HepG2 (cell line): ENCODE measurements around the gene PFKFB2. TPM values are rescaled to one million over a fixed set of nuclear protein-coding genes. Genes with fewer than 3 reads are reported as not detected.

Experiments
- ATAC-seq: fragments of 200-7000 bp; cut with Tn5 transposase; 3 replicates; pipeline ENCODE4 v1.9.1; 2020; ENCODE audit warnings: mild to moderate bottlenecking, moderate library complexity
- Bru-seq: library from RNA; stranded (reverse); fragments of 400-500 nt; gene quantifications from one replicate; lab custom pipeline; 2021; lab: Mats Ljungman, UMichigan
- BruChase-seq, 2 experiments: library from RNA; stranded (reverse); fragments of 400-500 nt; gene quantifications; one replicate each; lab custom pipeline; 2021; lab: Mats Ljungman, UMichigan
- BruUV-seq: library from RNA; stranded (reverse); fragments of 400-500 nt; replicated peaks from 2 replicates; lab custom pipeline; 2021; lab: Mats Ljungman, UMichigan
- CTCF ChIA-PET: fragments of 300-600 bp; formaldehyde crosslinking; extraction: SDS; loops from one replicate; lab custom pipeline; 2021; ENCODE audit warnings: low total read pairs, inconsistent platforms, low intra/inter-chr PET ratio; lab: Yijun Ruan, JAX
- POLR2A ChIA-PET: fragments of 350-600 bp; sonication (Branson Sonifier 250); formaldehyde crosslinking; loops from one replicate; lab custom pipeline; 2020; ENCODE audit warnings: antibody characterized with exemption, inconsistent platforms; lab: Yijun Ruan, JAX
- DNase-seq: peaks from one replicate; pipeline ENCODE4 v3.0.0-alpha.2; 2015; ENCODE audit warnings: low spot score
- FAIRE-seq: peaks from 3 replicates; lab custom pipeline; 2011; peaks lifted over from hg19 to GRCh38; lab: Jason Lieb, UNC
- H2AFZ ChIP-seq: one replicate; pipeline ENCODE4 v1.6.1; 2011; ENCODE audit warnings: low read length, inconsistent platforms
- H3K27ac ChIP-seq: fragments of 300-600 bp; 3 replicates; pipeline ENCODE4 v1.8.0; 2011; ENCODE audit warnings: mixed run types, mild to moderate bottlenecking, mixed read lengths, low read length, inconsistent platforms; ENCODE audit not compliant: insufficient read depth; ENCODE audit errors: extremely low read length
- H3K27me3 ChIP-seq, 2 experiments: fragments of 200-600 bp in 1 of 2; 2 replicates in 1 of 2; 3 replicates in 1 of 2; pipeline versions ENCODE4 v1.6.0 to v1.8.0; 2011; ENCODE audit warnings: low read length in 2 of 2, mild to moderate bottlenecking in 2 of 2, moderate library complexity in 2 of 2, inconsistent platforms in 1 of 2; ENCODE audit not compliant: insufficient read depth in 2 of 2, control insufficient read depth in 1 of 2
- H3K36me3 ChIP-seq, 2 experiments: fragments of 200-600 bp in 1 of 2; replicated peaks in 1 of 2; 2 replicates in 1 of 2; 3 replicates in 1 of 2; pipeline versions ENCODE4 v1.5.1 to v1.8.0; 2011; ENCODE audit warnings: low read length in 2 of 2, inconsistent platforms in 1 of 2; ENCODE audit not compliant: insufficient read depth in 2 of 2, control insufficient read depth in 1 of 2
- H3K4me1 ChIP-seq: 2 replicates; pipeline ENCODE4 v1.5.1; 2012; ENCODE audit warnings: low read length, inconsistent platforms; ENCODE audit not compliant: insufficient read depth
- H3K4me2 ChIP-seq: 2 replicates; pipeline ENCODE4 v1.6.0; 2011; ENCODE audit warnings: low read depth, low read length, inconsistent platforms
- H3K4me3 ChIP-seq, 3 experiments: fragments of 200-600 bp in 1 of 3; sonication (generic), shearing (Covaris generic) in 1 of 3; replicated peaks in 1 of 3; 2 replicates each; pipeline ENCODE4 v1.5.1; 2011 to 2016; ENCODE audit warnings: low read length in 3 of 3, inconsistent platforms in 2 of 3, low read depth in 2 of 3, mild to moderate bottlenecking in 2 of 3, control low read depth in 1 of 3, mixed read lengths in 1 of 3; ENCODE audit not compliant: insufficient read depth in 1 of 3
- H3K79me2 ChIP-seq: one replicate; pipeline ENCODE4 v1.6.1; 2011; ENCODE audit warnings: low read length, inconsistent platforms; ENCODE audit not compliant: insufficient read depth
- H3K9ac ChIP-seq: 2 replicates; pipeline ENCODE4 v1.6.0; 2011; ENCODE audit warnings: mild to moderate bottlenecking, low read depth, low read length, inconsistent platforms; ENCODE audit not compliant: insufficient read depth
- H3K9me3 ChIP-seq: 2 replicates; pipeline ENCODE4 v1.5.1; 2012; ENCODE audit warnings: mild to moderate bottlenecking, low read length
- H4K20me1 ChIP-seq: 2 replicates; pipeline ENCODE4 v1.6.0; 2011; ENCODE audit warnings: inconsistent platforms, mild to moderate bottlenecking, low read length, moderate library complexity; ENCODE audit not compliant: insufficient read depth
- TBP ChIP-seq: sonication (generic); formaldehyde crosslinking; IDR thresholded peaks from 2 replicates; pipeline ENCODE4 v1.5.0; 2020; ENCODE audit warnings: missing genetic modification reagents
- ZBTB21 ChIP-seq: sonication (generic); formaldehyde crosslinking; IDR thresholded peaks from 2 replicates; pipeline ENCODE4 v1.4.0; 2020; ENCODE audit warnings: missing genetic modification reagents
- WGBS: methylation state at CpG from one replicate; pipeline ENCODE4 v1.1.6; 2017; ENCODE audit warnings: low lambda C conversion rate; 5-methylcytosine and 5-hydroxymethylcytosine counted together
- in situ Hi-C: cut with HindIII; loops from 2 replicates; pipeline ENCODE4 v1.10.0; 2017; ENCODE audit warnings: low pct_unique_long_range_greater_than_20kb; ENCODE audit not compliant: extremely low pct_ligation_motif_present
- intact Hi-C: fragments of 100-400 bp; cut with micrococcal nuclease; formaldehyde crosslinking; loops from one replicate; pipeline ENCODE4 v1.10.0; 2022; ENCODE audit not compliant: unreplicated experiment
- long read RNA-seq, 2 experiments: library from RNA in 1 of 2; library from polyadenylated mRNA in 1 of 2; stranded (forward) in 1 of 2; unstranded in 1 of 2; transcript quantifications; one replicate each; pipeline ENCODE4 v2.0.0, GENCODE V29; 2019 to 2022
- polyA minus RNA-seq, 3 experiments: library from RNA; depleted of rRNA, polyadenylated mRNA; stranded (reverse); fragments of >200 nt; gene quantifications; 2 replicates each; pipeline ENCODE4 v1.2.3, GENCODE V29; 2011; ENCODE audit warnings: low replicate concordance in 1 of 3
- polyA plus RNA-seq, 8 experiments: library from polyadenylated mRNA; depleted of rRNA in 3 of 8; stranded (reverse) in 7 of 8; unstranded in 1 of 8; fragments of >200 nt; fragmentation: Illumina TruSeq in 4 of 8; extraction: Trizol in 4 of 8; gene quantifications; 2 replicates each; pipeline versions ENCODE4 v1.2.1 to v1.2.3, GENCODE V29; 2011 to 2016; ENCODE audit warnings: low read depth in 4 of 8, missing spikeins in 1 of 8, mixed read lengths in 1 of 8; ENCODE audit not compliant: insufficient read depth in 1 of 8
- total RNA-seq, 5 experiments: library from RNA; depleted of rRNA; stranded (reverse); fragments of >200 nt; fragmentation: Illumina TruSeq; extraction: Trizol; gene quantifications; 2 replicates each; pipeline ENCODE4 v1.2.3, GENCODE V29; 2016; ENCODE audit warnings: low read depth in 1 of 5
- TF ChIP-seq, protein P1 (sequence below): sonication (generic); formaldehyde crosslinking; IDR thresholded peaks from 2 replicates; pipeline ENCODE4 v1.5.1; 2020; ENCODE audit warnings: missing genetic modification reagents, mild to moderate bottlenecking, borderline replicate concordance
- TF ChIP-seq, protein P2 (sequence below): IDR thresholded peaks from 2 replicates; pipeline ENCODE4 v1.4.0; 2020; ENCODE audit warnings: mild to moderate bottlenecking, missing genetic modification reagents
- TF ChIP-seq, protein P3 (sequence below): sonication (generic); formaldehyde crosslinking; IDR thresholded peaks from 2 replicates; pipeline ENCODE4 v1.5.0; 2020; ENCODE audit warnings: missing genetic modification reagents
- TF ChIP-seq, protein P4 (sequence below): sonication (generic); formaldehyde crosslinking; IDR thresholded peaks from 2 replicates; pipeline ENCODE4 v1.4.0; 2020; ENCODE audit warnings: missing genetic modification reagents

Gene PFKFB2
- total RNA-seq (2016; rRNA removed; fragmentation: Illumina TruSeq; extraction: Trizol) (9.4 and 10.6 TPM in 2 replicates), polyA plus RNA-seq (2011; rRNA removed) (3.9 and 4.6 TPM in 2 replicates), polyA minus RNA-seq (2011; rRNA and poly(A)+ RNA removed; ENCODE audit: low replicate concordance) (5.5 and 25.8 TPM in 2 replicates), Bru-seq, nascent RNA (percentile 55 among the genes with signal in this experiment), BruChase-seq, experiment 1, labeled RNA remaining after a 6-hour chase (percentile 75 among the genes with signal in this experiment), BruChase-seq, experiment 2, labeled RNA remaining after a 2-hour chase (percentile 67 among the genes with signal in this experiment)
- 0.62 and 0.71 TPM in 2 replicates for total RNA-seq (2016; cell fraction: cytosol; rRNA removed; fragmentation: Illumina TruSeq; extraction: Trizol; ENCODE audit: low read depth)
- 10.2 and 10.9 TPM in 2 replicates for total RNA-seq (2016; cell fraction: insoluble cytoplasmic fraction; rRNA removed; fragmentation: Illumina TruSeq; extraction: Trizol)
- 2.7 and 2.9 TPM in 2 replicates for total RNA-seq (2016; cell fraction: membrane; rRNA removed; fragmentation: Illumina TruSeq; extraction: Trizol)
- total RNA-seq (2016; cell fraction: nucleus; rRNA removed; fragmentation: Illumina TruSeq; extraction: Trizol) = 12.6 and 18.6 TPM in 2 replicates
- polyA plus RNA-seq (2011; cell fraction: cytosol; rRNA removed) = 1.8 and 2.7 TPM in 2 replicates
- polyA plus RNA-seq (2011; cell fraction: nucleus; rRNA removed) = 8.6 and 10.6 TPM in 2 replicates
- 3.6 and 4.1 TPM in 2 replicates for polyA plus RNA-seq (2012)
- polyA plus RNA-seq (2016; cell fraction: cytosol; fragmentation: Illumina TruSeq; extraction: Trizol; ENCODE audit: low read depth) = 0.22 and 0.25 TPM in 2 replicates
- 5.0 TPM in 2 replicates for polyA plus RNA-seq (2016; cell fraction: insoluble cytoplasmic fraction; fragmentation: Illumina TruSeq; extraction: Trizol; ENCODE audit: low read depth)
- 0.60 and 0.72 TPM in 2 replicates for polyA plus RNA-seq (2016; cell fraction: membrane; fragmentation: Illumina TruSeq; extraction: Trizol; ENCODE audit: low read depth)
- 16.4 and 17.0 TPM in 2 replicates for polyA plus RNA-seq (2016; cell fraction: nucleus; fragmentation: Illumina TruSeq; extraction: Trizol; ENCODE audit: insufficient read depth, low read depth)
- 2.8 and 3.1 TPM in 2 replicates for polyA minus RNA-seq (2011; cell fraction: cytosol; rRNA and poly(A)+ RNA removed)
- 11.5 and 15.7 TPM in 2 replicates for polyA minus RNA-seq (2011; cell fraction: nucleus; rRNA and poly(A)+ RNA removed)
- long read RNA-seq, experiment 1, partial matches to known transcripts = 0 of 2 reads
- long read RNA-seq, experiment 1, other reads (novel, unspliced or antisense) = 2 of 2 reads
- long read RNA-seq, experiment 2, partial matches to known transcripts = 1 of 5 reads
- long read RNA-seq, experiment 2, other reads (novel, unspliced or antisense) = 4 of 5 reads

DNA sequence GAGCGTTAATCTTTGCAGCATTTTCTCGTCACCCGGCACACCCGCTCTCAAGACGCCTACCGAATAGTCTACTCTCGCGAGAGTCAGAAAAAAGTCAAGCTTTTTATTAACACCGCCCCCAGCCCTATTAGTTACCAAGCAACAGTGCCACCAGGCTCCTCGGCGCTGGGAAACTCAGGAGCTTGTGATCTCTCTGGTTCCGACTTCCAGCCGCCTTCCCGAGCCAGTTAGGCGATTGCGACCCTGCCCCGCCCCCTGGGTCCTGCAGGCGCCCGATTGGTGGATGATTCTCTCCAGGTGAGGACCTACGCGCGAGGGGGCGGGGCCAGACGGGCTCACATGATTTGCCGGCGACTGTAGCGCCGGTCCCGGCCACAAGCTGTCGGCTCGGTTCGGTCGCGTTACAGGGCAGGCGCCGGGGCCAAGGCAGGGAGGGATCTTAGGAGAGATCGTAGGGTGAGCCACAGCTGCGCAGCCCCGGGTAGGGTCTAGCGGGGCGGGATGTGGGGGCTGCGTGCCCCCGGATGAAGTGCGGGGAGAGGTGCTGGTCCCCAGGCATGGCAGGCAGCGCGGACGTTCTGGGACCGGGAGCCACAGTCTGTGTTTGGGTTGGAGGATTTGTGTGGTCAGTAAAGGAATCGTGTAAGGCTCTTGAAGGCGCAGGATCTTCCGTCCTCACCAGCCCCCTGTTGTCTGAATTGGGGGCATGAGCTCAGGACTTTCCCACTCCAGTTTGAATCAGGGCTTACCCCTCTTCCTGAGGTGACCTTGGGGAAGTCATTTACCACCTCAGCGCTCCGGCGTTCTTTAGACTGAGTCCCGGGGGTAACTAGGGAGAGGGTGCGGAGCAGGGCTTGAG lies at the start of gene PFKFB2:
Gene PFKFB2 (plus strand): TSS at position 365 of the 859 bp plus-strand sequence. CDS start 1,443 bp downstream, outside the sequence.
- ChIA-PET POLR2A (interaction anchor here (0.8 to 2.4 kb wide), 16 partner anchors 10 to 300 kb away, joined by 3 to 25 read pairs (median 6); partner anchors contain the start of genes C1orf116, C4BPA, C4BPB and CD55), CTCF (no interaction called here)
- Histone ChIP-seq H3K79me2 (peaks cover 25% of the 10 kb centered on the region), H3K27me3 (no peaks in the 10 kb centered on the region; a peak in 1 of 5 replicates), H3K9ac (peak within 1 kb of the TSS; percentile 94), H3K4me1 (peaks cover 30% of the 10 kb centered on the region), H3K4me2 (peak within 1 kb of the TSS; percentile 98), H3K27ac (peak within 1 kb of the TSS; percentile 90), H4K20me1 (no peaks in the 10 kb centered on the region; the same call in 1 of the 2 replicates), H3K36me3 (peaks cover 0 to 10% of the 10 kb centered on the region in 2 experiments; a peak in 1 of 5 replicates), H2AFZ (peak within 1 kb of the TSS; percentile 92), H3K9me3 (no peaks in the 10 kb centered on the region), H3K4me3 (peak within 1 kb of the TSS; percentile 95 to 98 (median 96))
- in situ Hi-C loops (no loop called here), intact Hi-C loops (loop anchor here (1.0 kb wide), 1 partner anchor 446 kb away; no protein-coding TSS in a partner anchor)
- DNase-seq (peak; percentile 99), FAIRE-seq (peak; percentile 89), ATAC-seq (peak; percentile 89)
- BruUV-seq = TSS peak; percentile 70
- 3% methylated on average over 19 of the region's 56 CpGs for WGBS
- no peak for TF ChIP-seq ZBTB21 (CRISPR knock-in tag)
- TF ChIP-seq, protein P1, sequence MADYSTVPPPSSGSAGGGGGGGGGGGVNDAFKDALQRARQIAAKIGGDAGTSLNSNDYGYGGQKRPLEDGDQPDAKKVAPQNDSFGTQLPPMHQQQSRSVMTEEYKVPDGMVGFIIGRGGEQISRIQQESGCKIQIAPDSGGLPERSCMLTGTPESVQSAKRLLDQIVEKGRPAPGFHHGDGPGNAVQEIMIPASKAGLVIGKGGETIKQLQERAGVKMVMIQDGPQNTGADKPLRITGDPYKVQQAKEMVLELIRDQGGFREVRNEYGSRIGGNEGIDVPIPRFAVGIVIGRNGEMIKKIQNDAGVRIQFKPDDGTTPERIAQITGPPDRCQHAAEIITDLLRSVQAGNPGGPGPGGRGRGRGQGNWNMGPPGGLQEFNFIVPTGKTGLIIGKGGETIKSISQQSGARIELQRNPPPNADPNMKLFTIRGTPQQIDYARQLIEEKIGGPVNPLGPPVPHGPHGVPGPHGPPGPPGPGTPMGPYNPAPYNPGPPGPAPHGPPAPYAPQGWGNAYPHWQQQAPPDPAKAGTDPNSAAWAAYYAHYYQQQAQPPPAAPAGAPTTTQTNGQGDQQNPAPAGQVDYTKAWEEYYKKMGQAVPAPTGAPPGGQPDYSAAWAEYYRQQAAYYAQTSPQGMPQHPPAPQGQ (CRISPR knock-in tag) = no peak
- TF ChIP-seq, protein P2, sequence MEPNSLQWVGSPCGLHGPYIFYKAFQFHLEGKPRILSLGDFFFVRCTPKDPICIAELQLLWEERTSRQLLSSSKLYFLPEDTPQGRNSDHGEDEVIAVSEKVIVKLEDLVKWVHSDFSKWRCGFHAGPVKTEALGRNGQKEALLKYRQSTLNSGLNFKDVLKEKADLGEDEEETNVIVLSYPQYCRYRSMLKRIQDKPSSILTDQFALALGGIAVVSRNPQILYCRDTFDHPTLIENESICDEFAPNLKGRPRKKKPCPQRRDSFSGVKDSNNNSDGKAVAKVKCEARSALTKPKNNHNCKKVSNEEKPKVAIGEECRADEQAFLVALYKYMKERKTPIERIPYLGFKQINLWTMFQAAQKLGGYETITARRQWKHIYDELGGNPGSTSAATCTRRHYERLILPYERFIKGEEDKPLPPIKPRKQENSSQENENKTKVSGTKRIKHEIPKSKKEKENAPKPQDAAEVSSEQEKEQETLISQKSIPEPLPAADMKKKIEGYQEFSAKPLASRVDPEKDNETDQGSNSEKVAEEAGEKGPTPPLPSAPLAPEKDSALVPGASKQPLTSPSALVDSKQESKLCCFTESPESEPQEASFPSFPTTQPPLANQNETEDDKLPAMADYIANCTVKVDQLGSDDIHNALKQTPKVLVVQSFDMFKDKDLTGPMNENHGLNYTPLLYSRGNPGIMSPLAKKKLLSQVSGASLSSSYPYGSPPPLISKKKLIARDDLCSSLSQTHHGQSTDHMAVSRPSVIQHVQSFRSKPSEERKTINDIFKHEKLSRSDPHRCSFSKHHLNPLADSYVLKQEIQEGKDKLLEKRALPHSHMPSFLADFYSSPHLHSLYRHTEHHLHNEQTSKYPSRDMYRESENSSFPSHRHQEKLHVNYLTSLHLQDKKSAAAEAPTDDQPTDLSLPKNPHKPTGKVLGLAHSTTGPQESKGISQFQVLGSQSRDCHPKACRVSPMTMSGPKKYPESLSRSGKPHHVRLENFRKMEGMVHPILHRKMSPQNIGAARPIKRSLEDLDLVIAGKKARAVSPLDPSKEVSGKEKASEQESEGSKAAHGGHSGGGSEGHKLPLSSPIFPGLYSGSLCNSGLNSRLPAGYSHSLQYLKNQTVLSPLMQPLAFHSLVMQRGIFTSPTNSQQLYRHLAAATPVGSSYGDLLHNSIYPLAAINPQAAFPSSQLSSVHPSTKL (CRISPR knock-in tag) = peak; percentile 21; the same call in 1 of the 2 replicates
- TF ChIP-seq, protein P3, sequence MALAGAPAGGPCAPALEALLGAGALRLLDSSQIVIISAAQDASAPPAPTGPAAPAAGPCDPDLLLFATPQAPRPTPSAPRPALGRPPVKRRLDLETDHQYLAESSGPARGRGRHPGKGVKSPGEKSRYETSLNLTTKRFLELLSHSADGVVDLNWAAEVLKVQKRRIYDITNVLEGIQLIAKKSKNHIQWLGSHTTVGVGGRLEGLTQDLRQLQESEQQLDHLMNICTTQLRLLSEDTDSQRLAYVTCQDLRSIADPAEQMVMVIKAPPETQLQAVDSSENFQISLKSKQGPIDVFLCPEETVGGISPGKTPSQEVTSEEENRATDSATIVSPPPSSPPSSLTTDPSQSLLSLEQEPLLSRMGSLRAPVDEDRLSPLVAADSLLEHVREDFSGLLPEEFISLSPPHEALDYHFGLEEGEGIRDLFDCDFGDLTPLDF (CRISPR knock-in tag) = peak; percentile 39; the same call in 1 of the 2 replicates
- TF ChIP-seq, protein P4, sequence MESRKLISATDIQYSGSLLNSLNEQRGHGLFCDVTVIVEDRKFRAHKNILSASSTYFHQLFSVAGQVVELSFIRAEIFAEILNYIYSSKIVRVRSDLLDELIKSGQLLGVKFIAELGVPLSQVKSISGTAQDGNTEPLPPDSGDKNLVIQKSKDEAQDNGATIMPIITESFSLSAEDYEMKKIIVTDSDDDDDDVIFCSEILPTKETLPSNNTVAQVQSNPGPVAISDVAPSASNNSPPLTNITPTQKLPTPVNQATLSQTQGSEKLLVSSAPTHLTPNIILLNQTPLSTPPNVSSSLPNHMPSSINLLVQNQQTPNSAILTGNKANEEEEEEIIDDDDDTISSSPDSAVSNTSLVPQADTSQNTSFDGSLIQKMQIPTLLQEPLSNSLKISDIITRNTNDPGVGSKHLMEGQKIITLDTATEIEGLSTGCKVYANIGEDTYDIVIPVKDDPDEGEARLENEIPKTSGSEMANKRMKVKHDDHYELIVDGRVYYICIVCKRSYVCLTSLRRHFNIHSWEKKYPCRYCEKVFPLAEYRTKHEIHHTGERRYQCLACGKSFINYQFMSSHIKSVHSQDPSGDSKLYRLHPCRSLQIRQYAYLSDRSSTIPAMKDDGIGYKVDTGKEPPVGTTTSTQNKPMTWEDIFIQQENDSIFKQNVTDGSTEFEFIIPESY = 0 out of 2 replicates have a peak, but pooled peaks have one; percentile 12
- no peak for TF ChIP-seq TBP (CRISPR knock-in tag)
